Fibroblast of lung (primary cell): ENCODE data around the gene WDR64. TPM values are rescaled to one million over a fixed set of nuclear protein-coding genes. Genes with fewer than 3 reads are reported as not detected.

ENCODE experiments used
- DNase-seq, 2 donors: peaks; one replicate each; pipeline versions ENCODE4 v3.0.0 to v3.0.0-alpha.2; 2010; ENCODE audit warnings: low read depth in 2 of 2
- H2AFZ ChIP-seq: 2 replicates; pipeline ENCODE4 v1.5.1; 2012; ENCODE audit warnings: low read length, control low read depth, inconsistent platforms
- H3K27ac ChIP-seq: 2 replicates; pipeline ENCODE4 v1.5.1; 2011; ENCODE audit warnings: low read length, control low read depth; ENCODE audit not compliant: insufficient read depth
- H3K27me3 ChIP-seq: 2 replicates; pipeline ENCODE4 v1.5.1; 2011; ENCODE audit warnings: mild to moderate bottlenecking, low read length; ENCODE audit not compliant: control insufficient read depth, insufficient read depth
- H3K36me3 ChIP-seq: 2 replicates; pipeline ENCODE4 v1.5.1; 2011; ENCODE audit warnings: low read length; ENCODE audit not compliant: control insufficient read depth, insufficient read depth
- H3K4me1 ChIP-seq: 2 replicates; pipeline ENCODE4 v1.5.1; 2011; ENCODE audit warnings: low read length; ENCODE audit not compliant: control insufficient read depth, insufficient read depth; ENCODE audit errors: extremely low read depth
- H3K4me2 ChIP-seq: 2 replicates; pipeline ENCODE4 v1.5.1; 2011; ENCODE audit warnings: low read length, control low read depth; ENCODE audit not compliant: insufficient read depth; ENCODE audit errors: extremely low read depth
- H3K4me3 ChIP-seq, 4 experiments: fragments of 200-600 bp in 1 of 4; sonication (generic) in 1 of 4; replicated peaks in 1 of 4; 2 replicates each; pipeline ENCODE4 v1.5.1; 2011 to 2016; ENCODE audit warnings: low read length in 4 of 4, low read depth in 3 of 4, mild to moderate bottlenecking in 3 of 4, control low read depth in 2 of 4, inconsistent platforms in 1 of 4, mixed read lengths in 1 of 4; ENCODE audit not compliant: insufficient read depth in 1 of 4; ENCODE audit errors: control extremely low read depth in 1 of 4
- H3K79me2 ChIP-seq: 2 replicates; pipeline ENCODE4 v1.5.1; 2012; ENCODE audit warnings: mild to moderate bottlenecking, low read length, inconsistent platforms; ENCODE audit not compliant: control insufficient read depth, insufficient read depth
- H3K9ac ChIP-seq: 2 replicates; pipeline ENCODE4 v1.5.1; 2011; ENCODE audit warnings: mild to moderate bottlenecking, low read length, control low read depth; ENCODE audit not compliant: insufficient read depth
- H3K9me3 ChIP-seq: 2 replicates; pipeline ENCODE4 v1.5.1; 2012; ENCODE audit warnings: low read depth, low read length; ENCODE audit not compliant: control insufficient read depth, insufficient read depth
- H4K20me1 ChIP-seq: 2 replicates; pipeline ENCODE4 v1.5.1; 2011; ENCODE audit warnings: low read length; ENCODE audit not compliant: control insufficient read depth, insufficient read depth; ENCODE audit errors: extremely low read depth
- EZH2 ChIP-seq: IDR thresholded peaks from 2 replicates; pipeline ENCODE4 v1.5.1; 2012; ENCODE audit warnings: low read length, control low read depth, mild to moderate bottlenecking; ENCODE audit errors: missing control alignments
- polyA plus RNA-seq, 2 donors: library from polyadenylated mRNA; depleted of rRNA in 1 of 2; stranded (reverse) in 1 of 2; unstranded in 1 of 2; fragments of >200 nt; gene quantifications; 2 replicates each; pipeline ENCODE4 v1.2.1, GENCODE V29; 2011 to 2012; ENCODE audit warnings: missing spikeins in 1 of 2
- total RNA-seq: library from RNA; depleted of rRNA; stranded (reverse); fragments of >200 nt; gene quantifications from 2 replicates; pipeline ENCODE4 v1.2.1, GENCODE V29; 2014
- TF ChIP-seq, protein P1 (sequence below), 2 donors: IDR thresholded peaks in 1 of 2; conservative IDR thresholded peaks in 1 of 2; 1 replicate in 1 of 2; 2 replicates in 1 of 2; pipeline ENCODE4 v1.5.1; 2011 to 2012; ENCODE audit warnings: low read length in 2 of 2, control low read depth in 1 of 2, inconsistent platforms in 1 of 2, low read depth in 1 of 2, mild to moderate bottlenecking in 1 of 2

The WDR64 gene
- total and polyA plus RNA-seq, 2 donors (not counting 1 experiment from before 2014, with no cell fraction given) = not detected

- no peak overlapping the region for H3K4me2 ChIP-seq
- peak; percentile 33 to 64 for DNase-seq
- no peaks in the 10 kb centered on the region for H3K9me3 ChIP-seq
- no peaks in the 10 kb centered on the region for H3K4me1 ChIP-seq
- H3K4me3 ChIP-seq = no peak overlapping the region
- no peaks in the 10 kb centered on the region for H3K27me3 ChIP-seq
- H2AFZ ChIP-seq = no peak overlapping the region
- H3K79me2 ChIP-seq = no peaks in the 10 kb centered on the region
- H3K9ac ChIP-seq = no peak overlapping the region
- H3K27ac ChIP-seq = no peak overlapping the region
- no peaks in the 10 kb centered on the region for H4K20me1 ChIP-seq
- TF ChIP-seq, protein P1, sequence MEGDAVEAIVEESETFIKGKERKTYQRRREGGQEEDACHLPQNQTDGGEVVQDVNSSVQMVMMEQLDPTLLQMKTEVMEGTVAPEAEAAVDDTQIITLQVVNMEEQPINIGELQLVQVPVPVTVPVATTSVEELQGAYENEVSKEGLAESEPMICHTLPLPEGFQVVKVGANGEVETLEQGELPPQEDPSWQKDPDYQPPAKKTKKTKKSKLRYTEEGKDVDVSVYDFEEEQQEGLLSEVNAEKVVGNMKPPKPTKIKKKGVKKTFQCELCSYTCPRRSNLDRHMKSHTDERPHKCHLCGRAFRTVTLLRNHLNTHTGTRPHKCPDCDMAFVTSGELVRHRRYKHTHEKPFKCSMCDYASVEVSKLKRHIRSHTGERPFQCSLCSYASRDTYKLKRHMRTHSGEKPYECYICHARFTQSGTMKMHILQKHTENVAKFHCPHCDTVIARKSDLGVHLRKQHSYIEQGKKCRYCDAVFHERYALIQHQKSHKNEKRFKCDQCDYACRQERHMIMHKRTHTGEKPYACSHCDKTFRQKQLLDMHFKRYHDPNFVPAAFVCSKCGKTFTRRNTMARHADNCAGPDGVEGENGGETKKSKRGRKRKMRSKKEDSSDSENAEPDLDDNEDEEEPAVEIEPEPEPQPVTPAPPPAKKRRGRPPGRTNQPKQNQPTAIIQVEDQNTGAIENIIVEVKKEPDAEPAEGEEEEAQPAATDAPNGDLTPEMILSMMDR (conservative IDR thresholded peaks at IDR 0.05 in 1 of 2, IDR thresholded peaks at IDR 0.05 in 1 of 2; ENCODE audit: low read depth in 1 of 2, low read length in 2 of 2) = no peak
- no peak for TF ChIP-seq EZH2
- H3K36me3 ChIP-seq = no peaks in the 10 kb centered on the region
Observed at GRCh38 chr1:241695246-241696171, 43.4 kb downstream of the WDR64 start.

DNA sequence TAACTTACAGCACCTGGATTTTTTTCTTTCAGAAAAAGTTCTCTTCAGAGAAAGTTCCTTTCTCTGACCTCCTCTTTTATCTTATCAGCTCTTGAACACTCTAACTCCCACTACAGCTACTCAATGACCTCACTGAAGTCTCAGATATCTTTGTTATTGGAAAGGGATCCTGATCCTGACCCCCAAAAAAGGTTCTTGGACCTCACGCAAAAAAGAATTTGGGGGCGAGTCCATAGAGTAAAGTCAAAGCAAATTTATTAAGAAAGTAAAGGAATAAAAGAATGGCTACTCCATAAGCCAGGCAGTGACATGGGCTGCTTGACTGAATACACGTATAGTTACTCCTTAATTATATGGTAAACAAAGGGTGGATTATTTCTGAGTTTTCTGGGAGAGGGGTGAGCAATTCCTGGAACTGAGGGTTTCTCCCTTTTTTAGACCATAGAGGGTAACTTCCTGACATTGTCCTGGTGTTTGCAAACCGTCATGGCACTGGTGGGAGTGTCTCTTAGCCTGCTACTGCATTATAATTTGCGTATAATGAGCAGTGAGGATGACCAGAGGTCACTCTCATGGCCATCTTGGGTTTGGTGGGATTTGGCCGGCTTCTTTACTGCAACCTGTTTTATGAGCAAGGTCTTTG is 44.2 kb downstream of the WDR64 start:
- TF ChIP-seq, protein P1 (conservative IDR thresholded peaks at IDR 0.05 in 1 of 2, IDR thresholded peaks at IDR 0.05 in 1 of 2; ENCODE audit: low read depth in 1 of 2, low read length in 2 of 2) = no peak
- TF ChIP-seq EZH2 = no peak

GRCh38 chr1:241696815-241697639 is 44.9 kb downstream of the WDR64 start:
- H3K27ac ChIP-seq = no peak overlapping the region
- H3K4me2 ChIP-seq = no peak overlapping the region
- DNase-seq = no peak
- no peaks in the 10 kb centered on the region for H4K20me1 ChIP-seq
- no peak overlapping the region for H3K4me3 ChIP-seq
- no peaks in the 10 kb centered on the region for H3K9me3 ChIP-seq
- no peaks in the 10 kb centered on the region for H3K27me3 ChIP-seq
- H3K9ac ChIP-seq = no peak overlapping the region
- no peak overlapping the region for H2AFZ ChIP-seq
- H3K4me1 ChIP-seq = no peaks in the 10 kb centered on the region
- H3K36me3 ChIP-seq = no peaks in the 10 kb centered on the region
- TF ChIP-seq EZH2 = no peak
- TF ChIP-seq, protein P1 (conservative IDR thresholded peaks at IDR 0.05 in 1 of 2, IDR thresholded peaks at IDR 0.05 in 1 of 2; ENCODE audit: low read depth in 1 of 2, low read length in 2 of 2) = no peak
- H3K79me2 ChIP-seq = no peaks in the 10 kb centered on the region

More for the DNA sequence above, 44.2 kb downstream of the WDR64 start:
- no peak for DNase-seq
- Histone ChIP-seq H3K4me2 (no peak overlapping the region), H3K4me3 (no peak overlapping the region), H4K20me1 (no peaks in the 10 kb centered on the region), H3K9ac (no peak overlapping the region), H3K27ac (no peak overlapping the region), H2AFZ (no peak overlapping the region), H3K79me2 (no peaks in the 10 kb centered on the region), H3K9me3 (no peaks in the 10 kb centered on the region), H3K4me1 (no peaks in the 10 kb centered on the region), H3K27me3 (no peaks in the 10 kb centered on the region), H3K36me3 (no peaks in the 10 kb centered on the region)
